Effector CD8-positive, alpha-beta T cell (primary cell): ENCODE measurements around the gene TPT1.

Source experiments
- DNase-seq: peaks from one replicate; lab custom pipeline; 2025; lab: John Stamatoyannopoulos, UW

The TPT1 gene

DNA sequence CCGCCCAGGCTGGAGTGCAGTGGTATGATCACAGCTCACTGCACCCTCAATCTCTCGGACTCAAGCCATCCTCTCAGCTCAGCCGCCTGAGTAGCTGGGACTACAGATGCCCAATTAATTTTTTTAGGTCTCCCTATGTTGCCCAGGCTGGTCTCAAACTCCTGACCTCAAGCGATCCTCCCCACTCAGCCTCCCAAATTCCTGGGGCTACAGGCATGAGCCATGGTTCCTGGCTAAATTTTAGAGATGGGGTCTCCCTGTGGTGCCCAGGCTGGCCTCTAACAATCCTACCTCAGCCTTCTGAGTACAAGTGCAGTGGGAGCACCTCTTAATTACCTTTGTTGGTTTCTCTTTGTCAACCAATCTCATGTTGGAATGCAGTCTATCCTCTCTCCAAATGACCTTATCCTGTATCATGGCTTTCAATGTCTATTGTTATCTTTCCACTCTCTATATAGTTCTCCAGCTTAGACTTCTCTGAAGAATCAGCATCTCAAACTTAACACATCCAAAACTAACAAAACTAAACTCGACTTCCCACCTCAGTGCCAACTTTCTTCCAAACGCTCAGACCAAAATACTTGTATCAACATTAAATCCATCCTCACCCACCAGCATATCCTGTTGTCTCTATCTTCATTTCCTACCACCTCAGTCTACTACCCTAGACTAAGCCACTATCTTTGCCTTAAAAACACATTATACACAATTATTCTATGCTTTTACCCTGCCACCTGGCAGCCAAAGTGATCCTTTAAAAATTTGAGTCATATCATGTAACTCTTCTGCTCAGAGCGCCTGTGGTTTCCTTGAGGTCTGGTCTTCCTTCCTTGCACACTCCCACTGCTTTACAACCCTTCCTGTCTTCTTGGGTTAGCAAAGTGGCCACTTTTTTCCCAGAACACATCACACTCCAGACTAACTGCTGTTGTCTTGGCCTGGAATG is 6.7 kb downstream of the TPT1 start:
- DNase-seq, result no peak

DNA sequence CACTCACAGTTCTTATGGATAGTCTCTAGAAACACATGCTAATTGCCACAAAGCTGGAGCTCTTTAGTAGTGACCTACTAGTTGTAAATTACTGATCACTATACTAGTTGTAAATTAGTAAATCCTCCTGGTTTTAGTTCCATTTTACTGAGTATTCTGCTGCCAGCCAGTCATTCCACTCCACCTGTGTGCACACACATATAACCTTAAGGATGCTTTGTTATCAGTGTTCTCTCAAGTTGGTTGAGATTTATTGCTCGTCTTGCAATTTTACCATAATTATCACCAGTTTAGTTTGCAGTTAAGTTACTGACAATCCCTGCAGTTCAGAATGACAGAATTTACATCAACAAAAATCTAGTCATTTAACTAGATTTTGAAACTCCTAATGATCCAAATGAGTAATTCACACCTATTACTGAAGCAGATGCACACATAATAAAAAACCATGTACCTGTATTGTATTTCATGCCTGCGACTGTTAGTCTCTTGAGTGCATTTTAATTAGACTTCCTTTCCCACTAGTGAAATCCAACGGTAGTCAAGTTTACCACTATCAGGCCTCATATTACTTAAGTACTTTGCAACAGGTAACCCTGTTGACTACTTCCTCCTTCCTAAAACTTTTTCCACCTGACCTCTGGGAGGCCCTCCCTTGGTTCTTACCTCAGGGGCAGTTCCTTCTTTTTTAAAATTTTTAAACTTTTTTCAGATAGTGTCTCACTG is 7.6 kb downstream of the TPT1 start:
- no peak for DNase-seq

DNA sequence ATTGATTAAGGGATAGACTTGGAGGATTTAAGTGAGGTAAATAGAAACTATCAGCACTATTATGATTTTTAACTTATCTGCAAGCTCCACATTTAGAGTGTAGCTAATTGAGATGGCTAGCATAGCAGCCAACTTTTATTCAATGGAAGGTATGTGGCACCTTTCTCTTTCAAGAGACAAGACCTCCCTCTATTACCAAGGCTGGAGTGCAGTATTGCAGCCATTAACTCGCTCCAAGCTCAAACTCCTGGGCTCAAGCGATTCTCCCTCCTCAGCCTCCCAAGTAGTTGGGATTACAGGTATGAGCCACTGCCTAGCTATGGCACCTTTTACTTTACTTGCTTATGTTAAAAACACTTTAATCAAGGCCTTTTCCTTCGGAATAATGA is 8.2 kb downstream of the TPT1 start:
- no peak for DNase-seq

DNA sequence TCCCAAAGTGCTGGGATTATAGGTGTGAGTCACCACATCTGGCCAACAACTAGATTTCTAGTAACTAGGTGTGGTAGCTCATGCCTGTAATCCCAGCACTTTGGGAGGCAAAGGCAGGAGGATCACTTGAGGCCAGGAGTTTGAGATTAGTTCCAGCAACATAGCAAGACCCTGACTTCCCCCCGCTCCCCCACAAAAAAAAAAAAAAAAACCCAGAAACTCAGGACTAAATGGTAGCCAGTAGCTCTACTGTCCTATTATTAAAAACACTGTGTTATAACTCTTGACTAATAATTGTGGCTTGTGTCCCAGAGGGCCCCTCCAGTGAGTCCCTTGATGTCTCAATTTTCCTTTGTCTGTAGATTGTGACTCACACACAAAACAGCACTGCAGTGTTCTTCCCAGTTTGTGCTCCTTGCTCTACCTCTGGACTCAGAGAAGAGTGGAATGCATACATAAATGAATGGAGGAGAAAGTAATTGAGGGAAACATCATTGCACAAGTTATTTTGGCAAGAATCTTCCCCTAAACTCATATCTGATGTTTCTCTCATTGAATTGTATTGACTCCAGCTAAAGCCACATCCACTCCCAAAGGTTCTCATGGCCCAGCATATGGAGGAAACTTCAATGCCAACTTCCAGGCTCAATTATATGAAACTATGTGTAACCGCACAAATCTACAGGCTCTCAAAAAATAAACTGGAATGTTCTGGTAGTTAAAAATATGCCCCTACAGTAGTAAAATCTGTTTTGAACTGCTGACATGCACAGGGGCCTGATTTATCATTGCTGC is 8.8 kb downstream of the TPT1 start:
- DNase-seq, result no peak

DNA sequence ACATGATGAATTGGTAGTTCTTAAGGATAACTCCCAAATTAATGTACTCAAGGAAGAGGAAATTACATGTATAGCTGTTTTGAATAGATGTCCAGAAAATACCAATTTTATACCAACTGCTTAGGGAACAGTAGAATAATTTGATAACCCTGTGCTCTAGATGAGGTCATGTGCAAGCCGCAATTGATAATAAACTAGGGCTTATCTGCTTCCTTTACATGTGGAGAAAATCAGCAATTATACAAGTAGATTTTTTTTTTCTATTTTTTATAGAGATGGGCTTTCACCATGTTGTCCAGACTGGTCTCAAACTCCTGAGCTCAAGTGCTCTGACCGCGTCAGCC is 9.3 kb downstream of the TPT1 start:
- no peak for DNase-seq

DNA sequence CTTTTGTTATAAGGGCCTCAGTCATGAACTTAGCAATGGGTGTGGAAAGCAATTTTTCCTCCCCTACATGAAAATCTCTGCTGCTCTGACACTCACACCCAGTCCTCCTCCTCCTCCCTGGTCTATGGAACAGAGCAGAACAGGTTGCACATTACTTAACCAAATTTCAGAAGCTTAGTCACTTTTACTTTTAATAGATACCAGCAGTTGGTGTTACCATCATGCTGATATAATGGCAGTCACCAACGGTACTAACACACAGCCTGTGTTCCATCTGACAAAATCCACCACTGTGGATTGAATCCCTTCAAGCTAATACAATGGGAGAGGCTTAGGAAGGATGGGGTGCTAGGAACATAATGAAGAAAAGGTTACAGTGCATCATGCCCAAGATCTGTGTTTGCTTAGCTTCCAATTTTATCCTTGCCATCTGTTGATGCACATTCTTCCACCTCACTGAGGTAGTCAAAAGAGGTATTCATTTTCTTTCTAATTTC is 9.8 kb downstream of the TPT1 start:
- no peak for DNase-seq

DNA sequence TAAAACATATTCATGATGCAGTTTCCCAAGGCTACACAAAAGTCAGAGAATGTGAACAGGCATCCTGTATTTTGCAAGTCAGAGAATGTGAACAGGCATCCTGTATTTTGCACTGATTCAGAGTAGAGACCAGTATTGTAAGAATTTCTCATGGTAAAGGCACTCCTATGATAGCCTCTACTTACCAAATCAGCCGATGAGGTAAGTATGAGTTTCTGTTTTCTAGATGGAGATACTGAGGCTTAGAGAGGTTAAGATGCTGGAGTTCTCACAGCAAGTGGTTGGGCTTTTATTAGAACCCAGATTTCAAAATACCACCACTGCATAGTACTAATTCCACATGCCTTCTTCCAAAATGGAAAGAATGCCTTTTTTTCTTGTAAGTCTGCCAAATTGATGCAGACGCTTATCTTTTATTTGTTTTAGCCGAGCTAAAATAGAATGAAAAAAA is 12.3 kb downstream of the TPT1 start:
- DNase-seq, result no peak

DNA sequence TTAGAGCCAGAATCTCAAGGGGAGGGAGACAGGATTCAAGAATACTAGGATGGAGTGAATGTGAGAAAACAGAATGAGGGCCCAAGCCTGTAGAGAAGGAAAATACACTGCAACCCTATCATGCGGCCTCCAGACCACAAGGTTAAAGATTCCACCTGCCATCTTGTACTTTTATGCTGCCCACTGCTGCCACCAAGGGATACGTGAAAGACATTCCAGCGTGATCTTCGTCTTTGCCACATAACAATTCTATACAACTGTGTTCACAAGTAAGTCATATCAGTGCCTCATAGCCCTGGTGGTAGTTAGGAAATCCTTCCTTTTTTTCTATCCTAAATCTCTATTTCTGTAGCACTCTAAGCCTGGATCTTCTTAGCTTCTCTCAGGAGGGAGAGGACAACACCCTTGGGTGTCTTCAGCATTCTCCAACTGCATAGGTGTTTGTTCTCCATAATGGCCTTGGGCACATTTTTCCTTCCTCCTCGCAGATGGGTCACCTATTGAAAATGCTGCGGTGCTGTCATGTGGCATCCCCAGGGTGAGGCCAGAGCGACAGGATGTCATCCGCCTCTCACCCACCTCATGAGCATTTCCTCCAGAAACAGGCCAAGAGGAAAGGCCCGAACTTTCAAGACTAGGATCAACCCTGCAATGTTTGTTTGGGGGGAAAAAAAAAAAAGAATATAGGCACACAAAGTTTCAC is 13.6 kb downstream of the TPT1 start:
- DNase-seq, result no peak

DNA sequence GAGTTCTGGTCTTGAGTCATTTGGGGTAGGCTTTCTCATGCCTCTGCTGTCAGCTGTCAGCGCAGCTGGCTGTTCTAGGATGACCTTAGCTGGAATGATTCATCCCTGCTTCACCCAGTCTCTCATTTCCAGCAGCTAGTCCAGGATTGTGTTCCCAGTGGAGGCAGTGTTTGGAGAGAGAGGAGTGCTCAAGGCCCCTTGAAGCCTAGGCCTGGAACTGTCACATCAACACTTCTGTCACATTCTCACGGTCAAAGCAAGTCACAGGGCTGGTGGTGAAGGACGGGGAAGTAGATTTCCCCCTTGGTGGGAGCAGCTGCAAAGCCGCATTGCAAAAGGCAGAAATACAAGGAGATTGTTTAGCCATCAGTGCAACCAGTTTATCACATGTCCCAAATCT is 15.2 kb downstream of the TPT1 start:
- DNase-seq, result no peak

DNA sequence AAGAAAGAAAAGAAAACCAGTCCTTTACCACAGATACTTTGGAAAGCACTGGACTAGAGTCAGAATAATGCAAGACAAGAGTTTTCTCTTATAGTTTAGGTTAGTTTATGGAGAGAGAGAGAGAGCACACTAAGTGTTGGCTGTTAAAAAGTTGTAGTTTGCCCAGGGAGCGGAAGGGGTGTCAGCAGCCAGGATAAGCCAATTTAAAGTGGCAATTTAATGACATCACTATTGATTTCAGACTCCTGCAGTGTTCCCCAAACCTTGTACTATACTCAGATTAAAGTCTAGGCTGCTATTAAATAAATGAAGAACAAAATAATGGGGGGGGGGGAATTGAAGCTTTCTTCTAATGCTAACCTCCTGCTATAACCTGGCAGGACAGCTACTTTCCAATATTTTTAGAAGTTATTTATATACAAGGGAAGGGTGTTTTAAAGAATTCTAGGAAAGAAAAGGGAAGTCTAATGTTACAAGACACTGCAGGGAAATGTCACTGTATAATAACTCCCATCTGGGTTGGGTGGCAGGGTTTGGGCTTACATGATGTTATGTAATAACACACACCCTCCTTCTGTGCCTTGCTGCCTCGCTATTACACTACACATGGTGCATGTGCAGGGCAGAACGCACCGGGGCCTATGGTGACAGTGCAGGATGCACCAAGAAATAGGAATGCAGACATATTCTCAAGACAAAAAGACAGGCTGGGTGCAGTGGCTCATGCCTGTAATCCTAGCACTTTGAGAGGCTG is 19.9 kb downstream of the TPT1 start:
- DNase-seq, result no peak

DNA sequence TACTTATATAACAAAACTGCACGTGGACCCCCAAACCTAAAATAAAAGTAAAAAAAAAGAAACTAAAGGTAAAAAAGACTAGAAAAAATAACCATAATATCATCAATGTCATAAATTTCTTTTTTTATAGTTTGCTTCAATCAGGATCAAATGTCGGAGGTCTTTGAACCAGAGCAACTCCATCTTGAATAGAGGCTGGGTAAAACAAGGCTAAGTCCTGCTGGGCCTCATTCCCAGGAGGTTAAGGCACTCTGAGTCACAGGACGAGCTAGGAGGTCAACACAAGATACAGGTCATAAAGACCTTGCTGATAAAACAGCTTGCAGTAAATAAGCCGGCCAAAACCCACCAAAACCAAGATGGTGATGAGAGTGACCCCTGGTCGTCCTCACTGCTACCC is 24.0 kb downstream of the TPT1 start:
- no peak for DNase-seq

DNA sequence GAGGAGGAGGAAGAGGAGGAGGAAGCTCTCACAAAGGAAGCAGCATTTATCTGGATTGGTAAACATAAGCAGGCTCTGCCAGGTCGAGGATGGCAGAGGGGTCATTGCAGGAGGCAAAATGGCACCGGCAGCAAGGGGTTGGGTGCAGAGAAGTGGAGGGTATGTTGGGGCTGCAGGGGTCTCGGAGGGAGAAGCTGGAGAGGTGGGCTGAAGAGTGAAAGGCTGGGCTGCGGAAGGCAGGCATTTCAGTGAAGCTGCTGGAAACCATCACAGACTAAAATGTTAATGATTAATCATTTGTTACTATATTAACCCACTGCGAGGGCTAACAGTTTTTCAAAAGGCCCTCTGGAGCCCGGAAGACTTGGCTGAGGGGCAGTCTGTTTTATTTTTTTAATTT is 24.6 kb downstream of the TPT1 start:
- DNase-seq, result no peak

DNA sequence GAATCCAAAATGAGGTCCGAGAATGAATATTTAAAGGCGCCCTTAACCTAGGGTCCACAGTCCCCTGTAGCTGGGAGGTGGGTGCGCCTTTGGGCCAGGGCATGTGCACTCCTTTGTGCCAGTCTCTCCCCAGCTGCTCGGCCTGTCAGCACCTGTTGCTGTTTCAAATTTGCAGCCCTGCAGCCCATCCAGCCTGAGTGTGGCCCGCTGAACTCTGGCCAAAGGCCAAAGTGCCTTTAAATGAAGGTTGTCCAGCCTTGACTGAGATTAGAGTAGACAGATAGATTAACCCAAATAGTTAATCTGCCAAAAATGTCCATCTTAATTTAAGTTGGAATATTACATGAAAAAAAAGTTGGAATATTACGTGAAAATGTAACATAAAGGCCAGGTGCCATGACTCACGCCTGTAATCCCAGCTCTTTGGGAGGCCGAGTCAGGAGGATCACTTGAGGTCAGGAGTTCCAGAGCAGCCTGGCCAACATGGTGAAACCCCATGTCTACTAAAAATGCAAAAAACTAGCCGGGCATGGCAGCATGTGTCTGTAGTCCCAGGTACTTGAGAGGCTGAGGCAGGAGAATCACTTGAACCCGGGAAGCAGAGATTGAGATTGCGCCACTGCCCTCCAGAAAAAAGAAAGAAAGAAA is 25.3 kb downstream of the TPT1 start:
- no peak for DNase-seq

DNA sequence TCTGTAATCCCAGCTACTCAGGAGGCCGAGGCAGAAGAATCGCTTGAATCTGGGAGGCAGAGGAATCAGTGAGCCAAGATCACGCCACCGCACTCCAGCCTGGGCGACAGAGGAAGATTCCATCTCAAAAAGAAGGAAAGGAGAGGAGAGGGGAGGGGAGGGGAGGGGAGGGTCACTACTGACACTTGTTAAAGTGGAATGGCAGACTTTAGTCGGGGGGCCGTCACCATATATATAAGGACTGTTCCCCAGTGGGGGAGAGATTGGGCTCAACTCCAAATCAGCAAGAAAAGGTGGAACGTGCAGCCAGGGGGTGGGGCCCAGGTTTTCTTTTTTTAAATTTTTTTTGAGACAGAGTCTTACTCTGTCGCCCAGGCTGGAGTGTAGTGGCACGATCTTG is 26.2 kb downstream of the TPT1 start:
- no peak for DNase-seq

DNA sequence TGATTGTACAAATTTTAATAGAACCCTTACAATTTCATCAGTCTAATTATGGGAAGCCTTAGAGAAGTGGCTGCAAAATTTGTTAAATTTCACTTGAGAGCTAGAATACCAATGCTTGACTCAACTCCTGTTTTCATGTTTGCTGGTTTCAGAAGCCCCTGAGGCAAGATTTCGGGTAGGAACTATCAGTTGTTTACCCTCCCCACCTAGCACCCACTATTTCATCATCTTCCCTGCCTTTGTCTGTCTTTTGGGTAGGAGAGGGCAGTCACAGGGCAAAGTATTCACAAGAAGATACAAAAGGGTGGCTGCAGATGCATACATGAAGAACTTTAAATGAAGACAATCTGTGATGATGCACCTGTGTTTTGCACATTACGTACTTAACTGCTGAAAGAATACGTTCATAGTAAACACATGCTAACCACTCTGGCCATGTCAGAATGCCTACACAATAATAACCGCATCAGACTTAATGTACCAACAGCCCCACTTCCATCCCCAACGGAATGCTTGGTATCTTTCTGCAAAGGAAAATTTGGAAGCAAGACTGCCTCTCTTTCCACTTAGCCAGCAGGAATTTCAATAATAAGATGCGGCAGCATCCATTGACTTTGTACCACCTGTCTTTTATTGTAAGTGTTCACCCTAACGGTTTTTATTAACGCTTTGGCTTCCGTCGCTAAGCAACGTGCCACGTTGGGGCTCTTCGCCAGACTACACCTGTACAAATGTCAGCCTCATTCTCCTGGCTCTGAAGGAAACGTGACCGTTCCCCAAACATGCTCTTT is 30.4 kb downstream of the TPT1 start:
- DNase-seq, result no peak

DNA sequence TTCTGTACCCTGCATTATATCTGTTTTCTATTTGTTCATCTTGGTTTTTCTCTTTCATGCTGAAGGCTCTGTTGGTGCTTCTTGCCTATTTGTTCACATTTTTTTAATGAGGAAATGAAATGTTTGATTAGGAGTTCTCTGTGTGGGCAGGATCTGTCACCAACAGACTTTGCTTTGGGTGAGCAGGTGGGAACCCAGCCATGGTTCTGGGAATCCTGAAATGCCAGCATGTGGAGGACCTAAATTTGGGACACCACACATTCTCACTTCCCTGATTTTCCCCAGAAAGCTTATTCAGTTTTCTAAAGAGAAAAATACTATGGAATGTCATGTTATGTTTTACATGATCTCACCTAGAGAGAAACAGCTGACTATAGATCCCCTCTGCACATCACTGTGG is 34.0 kb downstream of the TPT1 start:
- no peak for DNase-seq

DNA sequence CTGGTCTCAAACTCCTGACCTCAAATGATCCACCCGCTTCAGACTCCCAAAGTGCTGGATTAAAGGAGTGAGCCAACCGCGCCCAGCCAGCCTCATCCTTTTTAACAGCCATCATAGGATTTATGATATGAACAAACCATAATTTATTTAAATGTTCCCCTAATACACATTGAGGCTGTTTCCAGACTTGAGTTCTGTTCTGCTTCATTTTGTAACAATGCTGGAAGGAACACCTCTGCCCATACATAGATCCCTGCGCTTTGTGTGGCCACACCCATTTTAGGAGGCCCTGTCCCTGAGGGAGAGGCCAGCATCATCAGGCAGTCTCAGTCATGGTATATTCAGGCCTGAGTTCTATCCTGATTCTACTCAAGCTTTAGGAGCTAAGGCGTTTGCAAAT is 35.9 kb downstream of the TPT1 start:
- DNase-seq, result no peak

DNA sequence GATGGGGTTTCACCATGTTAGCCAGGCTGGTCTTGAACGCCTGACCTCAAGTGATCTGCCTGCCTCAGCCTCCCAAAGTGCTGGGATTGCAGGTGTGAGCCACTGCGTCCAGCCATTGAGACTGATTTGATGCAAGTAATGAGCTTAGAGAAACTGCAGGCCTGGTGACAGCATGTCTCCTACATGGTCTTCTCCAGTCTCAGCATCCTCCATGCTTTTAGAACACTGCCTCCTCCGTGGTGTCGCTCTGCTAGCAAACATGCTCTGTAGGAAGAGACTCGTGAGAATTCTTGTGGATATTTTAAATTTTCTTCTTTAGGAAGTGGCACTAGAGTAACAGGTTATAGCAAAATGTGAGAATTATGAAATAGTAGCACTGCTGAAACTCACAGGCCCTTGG is 37.1 kb downstream of the TPT1 start:
- DNase-seq, result no peak

DNA sequence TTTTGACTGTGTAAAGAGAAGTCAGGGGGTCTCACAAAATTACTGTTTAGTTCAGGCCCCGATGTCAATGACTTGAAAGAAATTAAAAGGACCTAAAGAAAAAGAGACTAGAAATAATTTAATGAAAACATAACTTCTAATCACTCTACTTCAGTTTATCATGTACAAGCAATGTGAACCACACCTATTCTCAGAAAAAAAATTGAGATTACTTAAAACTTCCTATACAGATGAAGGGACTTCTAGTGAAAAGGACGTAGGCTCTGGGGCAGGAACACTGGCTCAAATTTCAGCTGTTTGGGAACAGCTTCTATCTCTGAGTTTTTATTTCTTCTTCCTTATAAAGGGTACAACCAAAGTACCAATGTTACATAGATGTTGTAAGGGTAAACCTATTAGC is 38.0 kb downstream of the TPT1 start:
- DNase-seq, result no peak

DNA sequence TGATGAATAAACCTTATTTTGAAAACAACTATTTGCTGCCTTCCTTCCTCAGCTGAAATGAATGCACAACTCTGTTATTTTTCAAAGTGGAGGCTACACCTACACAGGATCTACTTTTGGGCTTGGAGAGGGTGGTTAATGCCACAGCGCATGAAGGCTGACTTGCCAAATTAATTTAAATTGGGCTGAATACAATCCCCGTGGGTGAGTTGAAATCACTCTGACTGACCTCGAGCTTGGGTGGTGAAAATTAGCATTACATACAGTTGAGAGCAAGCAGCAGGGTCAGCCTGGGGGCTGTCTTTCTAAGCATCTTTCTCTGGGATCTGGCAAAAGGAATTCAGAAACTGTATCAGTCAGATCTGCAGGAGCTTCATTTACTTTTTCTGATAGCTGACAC is 38.5 kb downstream of the TPT1 start:
- no peak for DNase-seq
